ENCODE measurements around the gene TOE1. TPM values are rescaled to one million over a fixed set of nuclear protein-coding genes. Genes with fewer than 3 reads are reported as not detected.
A peak's percentile ranks its signal among the peaks of the same experiment; 100 is the strongest.

TOE1 gene
- total RNA-seq, 4 donors from 2014 or later: 2.9 to 9.4 (median 5.3) TPM

DNA sequence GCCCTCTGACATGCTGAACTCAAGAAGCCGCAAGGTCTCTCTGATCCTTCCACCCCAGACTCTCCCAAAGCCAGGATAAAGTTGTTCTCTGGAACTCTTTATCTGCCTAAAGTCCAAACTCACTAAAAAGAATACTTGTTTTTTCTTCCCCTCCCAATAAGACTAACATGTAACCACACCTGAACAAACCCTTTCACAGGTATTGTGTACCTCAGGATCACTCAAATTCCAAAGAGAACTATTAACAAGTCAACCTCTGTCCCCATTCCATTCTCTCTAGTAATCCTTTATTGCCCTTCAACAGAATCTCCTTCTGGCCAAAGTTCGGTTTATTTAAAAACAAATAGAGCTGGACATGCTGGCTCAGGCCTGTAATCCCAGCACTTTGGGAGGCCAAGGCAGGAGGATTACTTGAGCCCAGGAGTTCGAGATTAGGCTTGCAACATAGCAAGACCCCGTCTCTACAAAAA, 4.1 kb upstream of the TOE1 start:
- Histone ChIP-seq H3K4me3 (no peak overlapping the region), H3K27me3 (no peaks in the 10 kb centered on the region), H3K27ac (no peak overlapping the region), H3K9me3 (no peaks in the 10 kb centered on the region), H3K4me1 (peaks cover 10 to 11% of the 10 kb centered on the region in 2 donors), H3K36me3 (peaks cover 0 to 32% of the 10 kb centered on the region in 2 donors)
- intact Hi-C loops (cut with DNase I; ENCODE audit: low total_unique reads) (no loop called here), in situ Hi-C loops (cut with MboI; ENCODE audit: low sequenced_read_pairs in 4 of 4) (no loop called here)
- DNase-seq: no peak
- TF ChIP-seq, protein P1, sequence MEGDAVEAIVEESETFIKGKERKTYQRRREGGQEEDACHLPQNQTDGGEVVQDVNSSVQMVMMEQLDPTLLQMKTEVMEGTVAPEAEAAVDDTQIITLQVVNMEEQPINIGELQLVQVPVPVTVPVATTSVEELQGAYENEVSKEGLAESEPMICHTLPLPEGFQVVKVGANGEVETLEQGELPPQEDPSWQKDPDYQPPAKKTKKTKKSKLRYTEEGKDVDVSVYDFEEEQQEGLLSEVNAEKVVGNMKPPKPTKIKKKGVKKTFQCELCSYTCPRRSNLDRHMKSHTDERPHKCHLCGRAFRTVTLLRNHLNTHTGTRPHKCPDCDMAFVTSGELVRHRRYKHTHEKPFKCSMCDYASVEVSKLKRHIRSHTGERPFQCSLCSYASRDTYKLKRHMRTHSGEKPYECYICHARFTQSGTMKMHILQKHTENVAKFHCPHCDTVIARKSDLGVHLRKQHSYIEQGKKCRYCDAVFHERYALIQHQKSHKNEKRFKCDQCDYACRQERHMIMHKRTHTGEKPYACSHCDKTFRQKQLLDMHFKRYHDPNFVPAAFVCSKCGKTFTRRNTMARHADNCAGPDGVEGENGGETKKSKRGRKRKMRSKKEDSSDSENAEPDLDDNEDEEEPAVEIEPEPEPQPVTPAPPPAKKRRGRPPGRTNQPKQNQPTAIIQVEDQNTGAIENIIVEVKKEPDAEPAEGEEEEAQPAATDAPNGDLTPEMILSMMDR (IDR thresholded peaks at IDR 0.05 in 4 of 5, conservative IDR thresholded peaks at IDR 0.05 in 1 of 5): no peak
- no peak for TF ChIP-seq POLR2A (IDR thresholded peaks at IDR 0.05)
- ATAC-seq: no peak

DNA sequence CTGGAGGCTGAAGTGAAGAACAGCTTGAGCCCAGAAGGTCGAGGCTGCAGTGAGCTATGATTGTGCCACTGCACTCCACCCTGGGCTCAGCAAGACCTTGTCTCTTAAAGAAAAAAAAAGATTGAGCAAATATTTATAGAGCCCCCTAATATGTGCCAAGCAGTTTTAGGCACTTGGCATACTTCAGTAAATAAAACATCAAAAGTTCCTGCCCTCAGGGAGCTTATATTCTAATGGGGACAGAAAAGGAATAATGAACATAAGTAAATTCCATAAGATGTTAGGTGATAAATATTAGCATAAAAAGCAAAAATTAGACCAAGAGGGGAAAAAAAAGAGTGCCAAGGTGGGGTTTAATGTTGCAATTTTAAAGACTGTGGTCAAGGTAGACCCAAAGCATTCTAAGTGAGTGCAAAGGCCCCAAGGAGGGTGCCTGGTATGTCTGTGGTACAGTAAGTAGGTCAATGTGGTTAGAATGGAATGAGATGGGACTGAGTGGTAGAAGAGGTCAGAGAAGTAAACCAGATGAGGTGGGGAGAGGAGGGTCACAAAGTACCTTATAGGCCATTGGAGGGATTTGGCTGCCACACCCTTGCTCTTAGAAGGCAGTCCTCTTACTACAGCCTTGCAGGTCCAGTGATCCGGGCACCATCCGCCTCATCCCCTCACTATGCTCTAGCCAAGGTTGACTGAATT, 2.2 kb upstream of the TOE1 start:
- in situ Hi-C loops (cut with MboI; ENCODE audit: low sequenced_read_pairs in 4 of 4) (no loop called here), intact Hi-C loops (cut with DNase I; ENCODE audit: low total_unique reads) (no loop called here)
- DNase-seq: no peak
- H3K36me3 ChIP-seq: peaks cover 0 to 30% of the 10 kb centered on the region in 2 donors
- H3K9me3 ChIP-seq: no peaks in the 10 kb centered on the region
- H3K4me3 ChIP-seq: no peak overlapping the region
- H3K4me1 ChIP-seq: peaks cover 17 to 18% of the 10 kb centered on the region in 2 donors
- no peak overlapping the region for H3K27ac ChIP-seq
- no peaks in the 10 kb centered on the region for H3K27me3 ChIP-seq
- no peak for ATAC-seq
- TF ChIP-seq, protein P1 (IDR thresholded peaks at IDR 0.05 in 4 of 5, conservative IDR thresholded peaks at IDR 0.05 in 1 of 5): no peak
- TF ChIP-seq POLR2A (IDR thresholded peaks at IDR 0.05): no peak

- ATAC-seq: no peak
- Histone ChIP-seq H3K36me3 (peaks cover 0 to 41% of the 10 kb centered on the region in 2 donors), H3K4me3 (peak overlapping the region; percentile 88 to 98 (median 96)), H3K4me1 (peaks cover 17 to 18% of the 10 kb centered on the region in 2 donors), H3K9me3 (no peaks in the 10 kb centered on the region), H3K27me3 (no peaks in the 10 kb centered on the region), H3K27ac (peak overlapping the region; percentile 92 to 100 (median 100))
- TF ChIP-seq POLR2A (IDR thresholded peaks at IDR 0.05): no peak
- TF ChIP-seq, protein P1 (IDR thresholded peaks at IDR 0.05 in 4 of 5, conservative IDR thresholded peaks at IDR 0.05 in 1 of 5): no peak
- DNase-seq: no peak
- intact Hi-C loops (cut with DNase I; ENCODE audit: low total_unique reads) (loop anchor here (1.0 to 10.0 kb wide), 2 partner anchors 38 to 344 kb away; partner anchors contain the start of genes GPBP1L1 and TMEM69), in situ Hi-C loops (cut with MboI; ENCODE audit: low sequenced_read_pairs in 4 of 4) (no loop called here)
These were observed 971 bp downstream of the TOE1 start for GRCh38 chr1:45340816-45341466.

DNA sequence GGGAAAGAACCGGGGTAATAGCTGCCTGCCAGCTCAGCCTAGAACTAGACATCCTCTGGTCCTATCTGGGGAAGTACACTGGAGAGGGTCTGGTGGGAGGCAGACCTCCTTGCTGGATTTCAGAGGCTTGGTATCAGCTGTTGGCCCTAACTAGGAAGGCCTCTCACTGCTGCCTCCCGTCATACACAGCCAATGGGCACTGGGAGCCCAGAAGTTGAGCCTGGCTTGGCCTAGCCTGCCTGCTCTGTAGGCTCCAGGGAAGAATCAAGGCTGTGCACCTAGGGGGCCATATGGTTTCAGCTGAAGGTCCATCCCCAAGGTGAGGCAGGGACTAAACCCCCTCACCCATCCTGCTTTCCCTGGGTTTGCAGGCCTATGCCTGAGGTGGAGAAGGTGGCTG, 4.5 kb downstream of the TOE1 start:
- TF ChIP-seq POLR2A (IDR thresholded peaks at IDR 0.05): no peak
- TF ChIP-seq, protein P1 (IDR thresholded peaks at IDR 0.05 in 4 of 5, conservative IDR thresholded peaks at IDR 0.05 in 1 of 5): no peak
- ATAC-seq (no peak), DNase-seq (no peak)
- Histone ChIP-seq H3K4me1 (peaks cover 38 to 39% of the 10 kb centered on the region in 2 donors), H3K4me3 (no peak overlapping the region), H3K9me3 (no peaks in the 10 kb centered on the region), H3K27me3 (no peaks in the 10 kb centered on the region), H3K27ac (no peak overlapping the region), H3K36me3 (peaks cover 0 to 41% of the 10 kb centered on the region in 2 donors)
- intact Hi-C loops (cut with DNase I; ENCODE audit: low total_unique reads) (loop anchor here (10.0 kb wide), 1 partner anchor 340 kb away; the partner anchor contains the start of genes GPBP1L1 and TMEM69), in situ Hi-C loops (cut with MboI; ENCODE audit: low sequenced_read_pairs in 4 of 4) (no loop called here)

Measured in gastrocnemius medialis (tissue), 4 donors.